Neural progenitor cell (in vitro differentiated cells): ENCODE data around the gene SLC25A4. TPM values are rescaled to one million over a fixed set of nuclear protein-coding genes. Genes with fewer than 3 reads are reported as not detected.

Source experiments
- DNase-seq: peaks from one replicate; pipeline ENCODE4 v3.0.0-alpha.2; 2016; ENCODE audit warnings: low spot score
- H2AFZ ChIP-seq: fragments of 200-600 bp; sonication (generic); replicated peaks from 2 replicates; pipeline ENCODE4 v1.6.1; 2016; ENCODE audit warnings: antibody characterized with exemption
- H3F3A ChIP-seq: fragments of 200-600 bp; sonication (generic); 2 replicates; pipeline ENCODE4 v1.6.1; 2016; ENCODE audit warnings: antibody characterized with exemption, low read depth
- H3K27ac ChIP-seq: fragments of 200-600 bp; sonication (generic); 2 replicates; pipeline ENCODE4 v1.5.1; 2016; ENCODE audit warnings: mild to moderate bottlenecking
- H3K27me3 ChIP-seq: fragments of 200-600 bp; sonication (generic); 2 replicates; pipeline ENCODE4 v1.6.1; 2016; ENCODE audit warnings: mild to moderate bottlenecking, moderate library complexity
- H3K36me3 ChIP-seq: fragments of 200-600 bp; sonication (generic); 2 replicates; pipeline ENCODE4 v1.5.1; 2016
- H3K4me1 ChIP-seq: fragments of 200-600 bp; sonication (generic); 2 replicates; pipeline ENCODE4 v1.6.1; 2016; ENCODE audit warnings: mixed run types
- H3K4me2 ChIP-seq: fragments of 200-600 bp; sonication (generic); 2 replicates; pipeline ENCODE4 v1.6.1; 2016
- H3K4me3 ChIP-seq: fragments of 200-600 bp; sonication (generic); 2 replicates; pipeline ENCODE4 v1.5.1; 2016
- H3K79me2 ChIP-seq: fragments of 200-600 bp; sonication (generic); 2 replicates; pipeline ENCODE4 v1.6.1; 2016; ENCODE audit warnings: low read depth
- H3K9ac ChIP-seq: fragments of 200-600 bp; sonication (generic); 2 replicates; pipeline ENCODE4 v1.6.1; 2016
- H3K9me3 ChIP-seq: fragments of 200-600 bp; sonication (generic); 2 replicates; pipeline ENCODE4 v1.5.1; 2016; ENCODE audit warnings: low read depth
- H4K20me1 ChIP-seq: fragments of 200-600 bp; sonication (generic); 2 replicates; pipeline ENCODE4 v1.6.1; 2016; ENCODE audit warnings: low read depth
- H3K27ac Mint-ChIP-seq: 3 replicates; pipeline ENCODE4 v1.8.0; 2021; ENCODE audit warnings: mixed read lengths
- H3K27me3 Mint-ChIP-seq: 2 replicates; pipeline ENCODE4 v1.8.0; 2022; ENCODE audit warnings: low read depth, mild to moderate bottlenecking, inconsistent platforms, moderate library complexity, mixed read lengths; ENCODE audit not compliant: insufficient read depth
- H3K36me3 Mint-ChIP-seq: 3 replicates; pipeline ENCODE4 v1.8.0; 2021; ENCODE audit warnings: mixed read lengths
- H3K4me1 Mint-ChIP-seq: 3 replicates; pipeline ENCODE4 v1.8.0; 2021; ENCODE audit warnings: mixed read lengths
- H3K4me3 Mint-ChIP-seq: 3 replicates; pipeline ENCODE4 v1.8.0; 2021; ENCODE audit warnings: mild to moderate bottlenecking, moderate library complexity, mixed read lengths
- H3K9me3 Mint-ChIP-seq: 3 replicates; pipeline ENCODE4 v1.8.0; 2020; ENCODE audit warnings: mixed read lengths
- CTCF ChIP-seq: fragments of 200-600 bp; sonication (generic); IDR thresholded peaks from 2 replicates; pipeline ENCODE4 v1.5.1; 2017; ENCODE audit warnings: antibody characterized with exemption, mild to moderate bottlenecking
- EZH2 ChIP-seq: fragments of 200-600 bp; sonication (generic); IDR thresholded peaks from 2 replicates; pipeline ENCODE4 v1.6.1; 2017; ENCODE audit warnings: antibody characterized with exemption, mild to moderate bottlenecking, moderate library complexity
- EZH2phosphoT487 ChIP-seq: fragments of 200-600 bp; sonication (generic); IDR thresholded peaks from 2 replicates; pipeline ENCODE4 v1.6.1; 2017; ENCODE audit warnings: antibody characterized with exemption
- total RNA-seq: library from RNA; depleted of rRNA; stranded (reverse); fragments of >200 nt; gene quantifications from 2 replicates; pipeline ENCODE4 v1.2.3, GENCODE V29; 2015; ENCODE audit warnings: low replicate concordance

Gene SLC25A4
- total RNA-seq, 1 donor from 2014 or later = 14.7 TPM

GRCh38 chr4:185109736-185110135, 33.3 kb upstream of the SLC25A4 start:
- H3K9ac ChIP-seq = no peak overlapping the region
- Mint-ChIP-seq H3K4me1 (peaks cover 3% of the 10 kb centered on the region), H3K4me3 (no peak overlapping the region), H3K27ac (no peak overlapping the region), H3K9me3 (no peaks in the 10 kb centered on the region), H3K36me3 (peaks cover 2% of the 10 kb centered on the region), H3K27me3 (no peaks in the 10 kb centered on the region)
- no peaks in the 10 kb centered on the region for H3K27me3 ChIP-seq
- H3K4me3 ChIP-seq = no peak overlapping the region
- H3K4me2 ChIP-seq = no peak overlapping the region
- no peaks in the 10 kb centered on the region for H3K9me3 ChIP-seq
- H3K79me2 ChIP-seq = no peaks in the 10 kb centered on the region
- no peaks in the 10 kb centered on the region for H4K20me1 ChIP-seq
- DNase-seq = no peak
- H2AFZ ChIP-seq = no peak overlapping the region
- H3F3A ChIP-seq = no peaks in the 10 kb centered on the region
- no peak for TF ChIP-seq EZH2
- no peak for TF ChIP-seq EZH2phosphoT487
- no peak for TF ChIP-seq CTCF
- no peak overlapping the region for H3K27ac ChIP-seq
- no peaks in the 10 kb centered on the region for H3K36me3 ChIP-seq
- no peaks in the 10 kb centered on the region for H3K4me1 ChIP-seq

GRCh38 chr4:185110375-185110823, 32.7 kb upstream of the SLC25A4 start:
- Histone ChIP-seq H3K9ac (no peak overlapping the region), H2AFZ (no peak overlapping the region), H3K79me2 (no peaks in the 10 kb centered on the region), H4K20me1 (no peaks in the 10 kb centered on the region), H3K4me3 (no peak overlapping the region), H3K4me1 (no peaks in the 10 kb centered on the region), H3K27me3 (no peaks in the 10 kb centered on the region), H3K4me2 (no peak overlapping the region), H3F3A (no peaks in the 10 kb centered on the region), H3K36me3 (no peaks in the 10 kb centered on the region), H3K27ac (no peak overlapping the region), H3K9me3 (no peaks in the 10 kb centered on the region)
- Mint-ChIP-seq H3K27ac (no peak overlapping the region), H3K36me3 (peaks cover 2% of the 10 kb centered on the region), H3K4me3 (no peak overlapping the region), H3K4me1 (peaks cover 3% of the 10 kb centered on the region), H3K9me3 (no peaks in the 10 kb centered on the region), H3K27me3 (no peaks in the 10 kb centered on the region)
- TF ChIP-seq CTCF = no peak
- no peak for TF ChIP-seq EZH2phosphoT487
- TF ChIP-seq EZH2 = no peak
- DNase-seq = no peak

GRCh38 chr4:185112104-185112503, 31.0 kb upstream of the SLC25A4 start:
- no peak overlapping the region for H3K9ac ChIP-seq
- H3K27me3 ChIP-seq = no peaks in the 10 kb centered on the region
- no peak for TF ChIP-seq CTCF
- TF ChIP-seq EZH2 = no peak
- no peak for TF ChIP-seq EZH2phosphoT487
- H3K9me3 Mint-ChIP-seq = no peaks in the 10 kb centered on the region
- no peaks in the 10 kb centered on the region for H3K27me3 Mint-ChIP-seq
- no peak overlapping the region for H3K4me3 ChIP-seq
- H3K4me2 ChIP-seq = no peak overlapping the region
- no peak overlapping the region for H2AFZ ChIP-seq
- DNase-seq = no peak
- H3F3A ChIP-seq = no peaks in the 10 kb centered on the region
- H3K4me1 Mint-ChIP-seq = peaks cover 8% of the 10 kb centered on the region
- no peaks in the 10 kb centered on the region for H3K9me3 ChIP-seq
- H3K4me1 ChIP-seq = no peaks in the 10 kb centered on the region
- H3K79me2 ChIP-seq = no peaks in the 10 kb centered on the region
- H3K36me3 Mint-ChIP-seq = peaks cover 2% of the 10 kb centered on the region
- H3K4me3 Mint-ChIP-seq = no peak overlapping the region
- H3K27ac Mint-ChIP-seq = no peak overlapping the region
- H3K27ac ChIP-seq = no peak overlapping the region
- H3K36me3 ChIP-seq = no peaks in the 10 kb centered on the region
- H4K20me1 ChIP-seq = no peaks in the 10 kb centered on the region
